HepG2 (cell line): Measurements from ENCODE around the gene LTB4R. TPM values are rescaled to one million over a fixed set of nuclear protein-coding genes. Genes with fewer than 3 reads are reported as not detected.

ENCODE experiments used
- ATF1 ChIP-seq: IDR thresholded peaks from 2 replicates; pipeline ENCODE4 v1.6.1; 2016; ENCODE audit warnings: mild to moderate bottlenecking, control low read depth
- CBX1 ChIP-seq: IDR thresholded peaks from one replicate; pipeline ENCODE4 v1.6.1; 2016; ENCODE audit warnings: antibody characterized with exemption, low read depth
- ETV5 ChIP-seq: IDR thresholded peaks from 2 replicates; pipeline ENCODE4 v1.6.1; 2018; ENCODE audit warnings: missing biosample characterization, missing genetic modification reagents, inconsistent platforms, borderline replicate concordance
- GPN1 ChIP-seq: sonication (generic); formaldehyde crosslinking; IDR thresholded peaks from 2 replicates; pipeline ENCODE4 v1.5.1; 2020; ENCODE audit warnings: missing genetic modification reagents, borderline replicate concordance
- NFIC ChIP-seq: IDR thresholded peaks from 2 replicates; pipeline ENCODE4 v1.6.1; 2012; ENCODE audit warnings: mild to moderate bottlenecking, low read length, inconsistent platforms
- NR1H2 ChIP-seq: sonication (generic); formaldehyde crosslinking; IDR thresholded peaks from 2 replicates; pipeline ENCODE4 v1.8.1; 2022; ENCODE audit warnings: low read depth, missing genetic modification reagents, borderline replicate concordance
- RFX3 ChIP-seq: IDR thresholded peaks from 2 replicates; pipeline ENCODE4 v1.6.1; 2016; ENCODE audit warnings: missing biosample characterization, missing genetic modification reagents
- SAFB2 ChIP-seq: sonication (generic); formaldehyde crosslinking; IDR thresholded peaks from 2 replicates; pipeline ENCODE4 v1.5.1; 2020; ENCODE audit warnings: missing genetic modification reagents, low read depth, mild to moderate bottlenecking, borderline replicate concordance
- SOX6 ChIP-seq, 2 experiments: fragments of 450-650 bp in 1 of 2; sonication (generic) in 1 of 2; formaldehyde crosslinking in 1 of 2; IDR thresholded peaks; 2 replicates each; pipeline versions ENCODE4 v1.4.0 to v1.6.1; 2017 to 2020; ENCODE audit warnings: antibody characterized with exemption in 1 of 2, mild to moderate bottlenecking in 1 of 2, missing genetic modification reagents in 1 of 2
- TOE1 ChIP-seq: sonication (generic); formaldehyde crosslinking; IDR thresholded peaks from 2 replicates; pipeline ENCODE4 v1.4.0; 2020; ENCODE audit warnings: mild to moderate bottlenecking, missing genetic modification reagents
- TRIM24 ChIP-seq: sonication (generic); formaldehyde crosslinking; IDR thresholded peaks from 2 replicates; pipeline ENCODE4 v1.8.0; 2022; ENCODE audit warnings: mild to moderate bottlenecking, missing genetic modification reagents
- U2AF1 ChIP-seq: fragments of 200-400 bp; formaldehyde crosslinking; optimal IDR thresholded peaks from 2 replicates; pipeline ENCODE3; 2017; ENCODE audit warnings: mild to moderate bottlenecking, low read depth, low read length
- WIZ ChIP-seq: sonication (generic); formaldehyde crosslinking; IDR thresholded peaks from 2 replicates; pipeline ENCODE4 v1.5.1; 2020; ENCODE audit warnings: mild to moderate bottlenecking, missing genetic modification reagents
- ZNF124 ChIP-seq: sonication (generic); formaldehyde crosslinking; IDR thresholded peaks from 2 replicates; pipeline ENCODE4 v1.4.0; 2020; ENCODE audit warnings: missing genetic modification reagents
- ZNF552 ChIP-seq: sonication (generic); formaldehyde crosslinking; IDR thresholded peaks from 2 replicates; pipeline ENCODE4 v1.9.0; 2022; ENCODE audit warnings: missing genetic modification reagents, mild to moderate bottlenecking, borderline replicate concordance
- ZNF607 ChIP-seq: sonication (generic); formaldehyde crosslinking; IDR thresholded peaks from 2 replicates; pipeline ENCODE4 v1.5.1; 2020; ENCODE audit warnings: missing genetic modification reagents, mild to moderate bottlenecking, borderline replicate concordance
- ZNF609 ChIP-seq: sonication (generic); formaldehyde crosslinking; IDR thresholded peaks from 2 replicates; pipeline ENCODE4 v1.4.0; 2020; ENCODE audit warnings: mild to moderate bottlenecking, missing genetic modification reagents, borderline replicate concordance
- ZNF674 ChIP-seq: sonication (generic); formaldehyde crosslinking; IDR thresholded peaks from 2 replicates; pipeline ENCODE4 v1.5.0; 2020; ENCODE audit warnings: low read depth, mild to moderate bottlenecking, missing genetic modification reagents
- polyA plus RNA-seq, 8 experiments: library from polyadenylated mRNA; depleted of rRNA in 3 of 8; stranded (reverse) in 7 of 8; unstranded in 1 of 8; fragments of >200 nt; fragmentation: Illumina TruSeq in 4 of 8; extraction: Trizol in 4 of 8; gene quantifications; 2 replicates each; pipeline versions ENCODE4 v1.2.1 to v1.2.3, GENCODE V29; 2011 to 2016; ENCODE audit warnings: low read depth in 4 of 8, missing spikeins in 1 of 8, mixed read lengths in 1 of 8; ENCODE audit not compliant: insufficient read depth in 1 of 8
- total RNA-seq, 5 experiments: library from RNA; depleted of rRNA; stranded (reverse); fragments of >200 nt; fragmentation: Illumina TruSeq; extraction: Trizol; gene quantifications; 2 replicates each; pipeline ENCODE4 v1.2.3, GENCODE V29; 2016; ENCODE audit warnings: low read depth in 1 of 5
- TF ChIP-seq, protein P1 (sequence below): sonication (generic); formaldehyde crosslinking; IDR thresholded peaks from 2 replicates; pipeline ENCODE4 v1.4.0; 2020; ENCODE audit warnings: missing genetic modification reagents, borderline replicate concordance
- TF ChIP-seq, protein P2 (sequence below): sonication (generic); formaldehyde crosslinking; IDR thresholded peaks from 2 replicates; pipeline ENCODE4 v1.4.0; 2020; ENCODE audit warnings: missing genetic modification reagents, borderline replicate concordance

The LTB4R gene
- total and polyA plus RNA-seq, 2 of the 13 experiments (the other 11 are each of a cell fraction or from before 2014, with no cell fraction given) = 3.2 to 8.2 TPM

DNA sequence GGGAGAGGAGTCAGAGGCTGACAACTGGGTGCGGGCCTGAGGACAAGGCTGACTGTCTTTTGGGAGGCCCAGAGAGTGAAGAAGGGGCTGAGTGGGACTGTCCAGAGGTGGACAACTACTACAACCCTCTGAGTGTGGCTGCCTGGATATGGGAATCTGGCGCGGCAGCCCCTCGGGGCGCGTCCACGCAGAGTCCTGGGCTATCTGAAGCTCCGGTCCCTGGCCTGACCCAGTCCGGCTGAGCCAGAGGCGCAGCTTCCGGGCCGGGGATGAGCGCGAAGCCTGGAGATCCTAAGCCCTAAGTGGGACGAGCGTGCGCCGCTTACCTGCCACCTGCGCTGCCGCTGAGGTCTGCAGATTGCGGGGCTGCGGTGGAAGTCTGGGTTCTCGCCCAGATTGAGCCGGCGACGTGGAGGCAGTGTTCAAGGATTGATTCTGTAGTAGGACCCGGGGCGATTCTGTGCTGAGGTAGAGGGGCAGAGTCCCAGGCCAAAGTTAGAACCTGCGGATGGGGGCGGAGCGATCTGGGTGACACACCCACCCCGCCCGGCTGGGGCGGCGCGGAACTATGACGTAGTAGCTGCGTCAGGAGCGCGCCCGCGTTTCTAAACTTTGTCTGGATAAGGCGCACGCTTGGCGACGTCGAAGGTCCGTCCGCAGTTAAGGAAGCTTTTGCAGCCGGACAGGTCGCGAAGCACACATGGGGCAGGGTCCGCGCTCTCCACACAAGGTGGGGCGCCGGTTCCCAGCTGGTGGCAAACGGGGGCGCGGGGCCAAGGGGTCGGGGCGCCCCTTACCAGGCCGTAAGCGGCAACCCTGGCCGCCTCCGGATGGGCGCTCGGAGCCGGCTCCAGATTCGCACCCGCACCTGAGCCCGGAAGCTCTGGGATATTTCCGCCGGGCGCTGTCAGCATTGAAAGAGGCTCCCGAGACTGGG is 11.8 kb upstream of the LTB4R start, which contains the start of the genes DHRS1 and NOP9 (continued):
- TF ChIP-seq, protein P1, sequence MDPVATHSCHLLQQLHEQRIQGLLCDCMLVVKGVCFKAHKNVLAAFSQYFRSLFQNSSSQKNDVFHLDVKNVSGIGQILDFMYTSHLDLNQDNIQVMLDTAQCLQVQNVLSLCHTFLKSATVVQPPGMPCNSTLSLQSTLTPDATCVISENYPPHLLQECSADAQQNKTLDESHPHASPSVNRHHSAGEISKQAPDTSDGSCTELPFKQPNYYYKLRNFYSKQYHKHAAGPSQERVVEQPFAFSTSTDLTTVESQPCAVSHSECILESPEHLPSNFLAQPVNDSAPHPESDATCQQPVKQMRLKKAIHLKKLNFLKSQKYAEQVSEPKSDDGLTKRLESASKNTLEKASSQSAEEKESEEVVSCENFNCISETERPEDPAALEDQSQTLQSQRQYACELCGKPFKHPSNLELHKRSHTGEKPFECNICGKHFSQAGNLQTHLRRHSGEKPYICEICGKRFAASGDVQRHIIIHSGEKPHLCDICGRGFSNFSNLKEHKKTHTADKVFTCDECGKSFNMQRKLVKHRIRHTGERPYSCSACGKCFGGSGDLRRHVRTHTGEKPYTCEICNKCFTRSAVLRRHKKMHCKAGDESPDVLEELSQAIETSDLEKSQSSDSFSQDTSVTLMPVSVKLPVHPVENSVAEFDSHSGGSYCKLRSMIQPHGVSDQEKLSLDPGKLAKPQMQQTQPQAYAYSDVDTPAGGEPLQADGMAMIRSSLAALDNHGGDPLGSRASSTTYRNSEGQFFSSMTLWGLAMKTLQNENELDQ (CRISPR knock-in tag) = peak; percentile 24; the same call in 1 of the 2 replicates
- TF ChIP-seq, protein P2, sequence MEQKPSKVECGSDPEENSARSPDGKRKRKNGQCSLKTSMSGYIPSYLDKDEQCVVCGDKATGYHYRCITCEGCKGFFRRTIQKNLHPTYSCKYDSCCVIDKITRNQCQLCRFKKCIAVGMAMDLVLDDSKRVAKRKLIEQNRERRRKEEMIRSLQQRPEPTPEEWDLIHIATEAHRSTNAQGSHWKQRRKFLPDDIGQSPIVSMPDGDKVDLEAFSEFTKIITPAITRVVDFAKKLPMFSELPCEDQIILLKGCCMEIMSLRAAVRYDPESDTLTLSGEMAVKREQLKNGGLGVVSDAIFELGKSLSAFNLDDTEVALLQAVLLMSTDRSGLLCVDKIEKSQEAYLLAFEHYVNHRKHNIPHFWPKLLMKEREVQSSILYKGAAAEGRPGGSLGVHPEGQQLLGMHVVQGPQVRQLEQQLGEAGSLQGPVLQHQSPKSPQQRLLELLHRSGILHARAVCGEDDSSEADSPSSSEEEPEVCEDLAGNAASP (CRISPR knock-in tag) = peak; percentile 79
- no peak for TF ChIP-seq SOX6 (IDR thresholded peaks at IDR 0.05)
- peak; percentile 85 for TF ChIP-seq SOX6 (CRISPR knock-in tag; IDR thresholded peaks at IDR 0.05)
- TF ChIP-seq SAFB2 = peak; percentile 100
- TF ChIP-seq TOE1 = peak; percentile 68; the same call in 1 of the 2 replicates
- peak; percentile 96 for TF ChIP-seq CBX1
- TF ChIP-seq ZNF607 = no peak; the same call in 1 of the 2 replicates
- no peak for TF ChIP-seq RFX3 (CRISPR knock-in tag)
- peak; percentile 91 for TF ChIP-seq ZNF552
- TF ChIP-seq GPN1 (CRISPR knock-in tag) = peak; percentile 87; the same call in 1 of the 2 replicates
- peak; percentile 77; the same call in 1 of the 2 replicates for TF ChIP-seq ETV5 (CRISPR knock-in tag)
- no peak for TF ChIP-seq TRIM24 (CRISPR knock-in tag)
- no peak for TF ChIP-seq ATF1 (CRISPR knock-in tag)
- peak; percentile 44 for TF ChIP-seq U2AF1
- peak; percentile 78 for TF ChIP-seq WIZ (CRISPR knock-in tag)
- TF ChIP-seq ZNF609 = peak; percentile 79; the same call in 1 of the 2 replicates
- TF ChIP-seq NFIC = no peak
- peak; percentile 18; the same call in 1 of the 2 replicates for TF ChIP-seq ZNF674 (CRISPR knock-in tag)
- peak; percentile 90 for TF ChIP-seq ZNF124
- peak; percentile 62; the same call in 1 of the 2 replicates for TF ChIP-seq NR1H2
